Measurements from ENCODE around the gene RAD23A.

GRCh38 chr19:12967907-12968306 lies 22.2 kb downstream of the RAD23A start:
- TF ChIP-seq CTCF (IDR thresholded peaks at IDR 0.05; ENCODE audit: extremely low read depth in 1 of 2, insufficient read depth in 1 of 2, low read depth in 1 of 2, low read length in 2 of 2) (no peak), POLR2A (IDR thresholded peaks at IDR 0.05; ENCODE audit: low read depth, low read length) (no peak), POLR2AphosphoS5 (IDR thresholded peaks at IDR 0.05; ENCODE audit: insufficient read depth, low read depth, low read length) (no peak)
